ENCODE results near the gene SNX32. TPM values are rescaled to one million over a fixed set of nuclear protein-coding genes. Genes with fewer than 3 reads are reported as not detected.
A peak's percentile ranks its signal among the peaks of the same experiment; 100 is the strongest.

The SNX32 gene
- polyA plus RNA-seq, 2 of the 4 experiments (the other 2 are of a cell fraction), result 0.08 TPM; not detected in 1

- DNase-seq (ENCODE audit: low read depth in 1 of 2, low spot score in 1 of 2) (no peak), ATAC-seq (peak in 1 of 2 experiments; percentile 4; a peak in 3 of 6 replicates), FAIRE-seq (no peak)
- peaks cover 23% of the 10 kb centered on the region for H3K4me1 ChIP-seq
- POLR2A ChIA-PET, result interaction anchor here (0.7 to 1.3 kb wide), 3 partner anchors 9 to 38 kb away, joined by 3 to 7 read pairs (median 4); partner anchors contain the start of genes CCDC85B, FIBP and MUS81
- no peak overlapping the region for H3K27ac ChIP-seq
- WGBS (ENCODE audit: missing lambda C conversion rate), result 90% methylated on average over 8 of the region's 10 CpGs
- TF ChIP-seq JUN (IDR thresholded peaks at IDR 0.05), result no peak
- no peak for TF ChIP-seq GATA3 (IDR thresholded peaks at IDR 0.05; ENCODE audit: borderline replicate concordance)
- no peak for TF ChIP-seq PHF8 (IDR thresholded peaks at IDR 0.05; ENCODE audit: borderline replicate concordance, low read depth)
- no peak for TF ChIP-seq EHF (CRISPR knock-in tag; IDR thresholded peaks at IDR 0.05)
- TF ChIP-seq, protein P1, sequence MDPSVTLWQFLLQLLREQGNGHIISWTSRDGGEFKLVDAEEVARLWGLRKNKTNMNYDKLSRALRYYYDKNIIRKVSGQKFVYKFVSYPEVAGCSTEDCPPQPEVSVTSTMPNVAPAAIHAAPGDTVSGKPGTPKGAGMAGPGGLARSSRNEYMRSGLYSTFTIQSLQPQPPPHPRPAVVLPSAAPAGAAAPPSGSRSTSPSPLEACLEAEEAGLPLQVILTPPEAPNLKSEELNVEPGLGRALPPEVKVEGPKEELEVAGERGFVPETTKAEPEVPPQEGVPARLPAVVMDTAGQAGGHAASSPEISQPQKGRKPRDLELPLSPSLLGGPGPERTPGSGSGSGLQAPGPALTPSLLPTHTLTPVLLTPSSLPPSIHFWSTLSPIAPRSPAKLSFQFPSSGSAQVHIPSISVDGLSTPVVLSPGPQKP (IDR thresholded peaks at IDR 0.05; ENCODE audit: low read depth, low read length), result no peak
- no peak for TF ChIP-seq ATOH8 (CRISPR knock-in tag; IDR thresholded peaks at IDR 0.05; ENCODE audit: low read depth)
- TF ChIP-seq SMC3 (IDR thresholded peaks at IDR 0.05), result no peak
- no peak for TF ChIP-seq CEBPB (IDR thresholded peaks at IDR 0.05)
- no peak for TF ChIP-seq RNF2 (IDR thresholded peaks at IDR 0.05; ENCODE audit: borderline replicate concordance, low read depth)
- peak; percentile 12; the same call in 1 of the 2 replicates for TF ChIP-seq FOSB (CRISPR knock-in tag; IDR thresholded peaks at IDR 0.05)
- TF ChIP-seq USF2 (IDR thresholded peaks at IDR 0.05), result no peak
- TF ChIP-seq HOXA7 (CRISPR knock-in tag; IDR thresholded peaks at IDR 0.05), result 0 out of 2 replicates have a peak, but pooled peaks have one; percentile 69
- TF ChIP-seq NPAS2 (CRISPR knock-in tag; IDR thresholded peaks at IDR 0.05; ENCODE audit: borderline replicate concordance), result no peak
- no peak for TF ChIP-seq MYC (IDR thresholded peaks at IDR 0.05; ENCODE audit: borderline replicate concordance, low read length)
- no peak for TF ChIP-seq CHD4 (IDR thresholded peaks at IDR 0.05; ENCODE audit: borderline replicate concordance)
- no peak for TF ChIP-seq NFE2L2 (conservative IDR thresholded peaks at IDR 0.05; ENCODE audit: low read length)
- peak; percentile 77 for TF ChIP-seq POLR2AphosphoS2 (conservative IDR thresholded peaks at IDR 0.05; ENCODE audit: low read length)
- no peak for TF ChIP-seq MAFK (IDR thresholded peaks at IDR 0.05; ENCODE audit: partially characterized antibody)
- TF ChIP-seq CHD2 (IDR thresholded peaks at IDR 0.05; ENCODE audit: low read length, partially characterized antibody), result no peak
- TF ChIP-seq, protein P2, sequence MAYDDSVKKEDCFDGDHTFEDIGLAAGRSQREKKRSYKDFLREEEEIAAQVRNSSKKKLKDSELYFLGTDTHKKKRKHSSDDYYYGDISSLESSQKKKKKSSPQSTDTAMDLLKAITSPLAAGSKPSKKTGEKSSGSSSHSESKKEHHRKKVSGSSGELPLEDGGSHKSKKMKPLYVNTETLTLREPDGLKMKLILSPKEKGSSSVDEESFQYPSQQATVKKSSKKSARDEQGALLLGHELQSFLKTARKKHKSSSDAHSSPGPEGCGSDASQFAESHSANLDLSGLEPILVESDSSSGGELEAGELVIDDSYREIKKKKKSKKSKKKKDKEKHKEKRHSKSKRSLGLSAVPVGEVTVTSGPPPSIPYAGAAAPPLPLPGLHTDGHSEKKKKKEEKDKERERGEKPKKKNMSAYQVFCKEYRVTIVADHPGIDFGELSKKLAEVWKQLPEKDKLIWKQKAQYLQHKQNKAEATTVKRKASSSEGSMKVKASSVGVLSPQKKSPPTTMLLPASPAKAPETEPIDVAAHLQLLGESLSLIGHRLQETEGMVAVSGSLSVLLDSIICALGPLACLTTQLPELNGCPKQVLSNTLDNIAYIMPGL (CRISPR knock-in tag; IDR thresholded peaks at IDR 0.05; ENCODE audit: borderline replicate concordance), result no peak
- no peak for TF ChIP-seq POLR2A (IDR thresholded peaks at IDR 0.05; ENCODE audit: low read length)
- 0 out of 2 replicates have a peak, but pooled peaks have one; percentile 29 for TF ChIP-seq RARB (CRISPR knock-in tag; IDR thresholded peaks at IDR 0.05)
- H3K9me3 ChIP-seq, result no peaks in the 10 kb centered on the region
- H3K4me3 ChIP-seq, result no peak overlapping the region
- H3K4me2 ChIP-seq, result no peak overlapping the region
- CTCF ChIA-PET, result interaction anchor here (0.6 to 7.5 kb wide), 17 partner anchors 8 to 506 kb away, joined by 3 to 45 read pairs (median 4); partner anchors contain the start of genes KAT5 and MUS81
Observed at GRCh38 chr11:65851811-65852507, 18.2 kb downstream of the SNX32 start.
